ENCODE measurements around the gene UXS1.

UXS1 gene

GRCh38 chr2:106073678-106074406 is 120.3 kb downstream of the UXS1 start:
- no peak for DNase-seq (ENCODE audit: low read depth)
- no peak for TF ChIP-seq CTCF (IDR thresholded peaks at IDR 0.05; ENCODE audit: insufficient read depth, low read depth, low read length, missing control alignments)

GRCh38 chr2:106070181-106070580 is 123.9 kb downstream of the UXS1 start:
- no peak overlapping the region for H3K4me3 ChIP-seq (ENCODE audit: low read depth, low read length)
- no peak for TF ChIP-seq CTCF (IDR thresholded peaks at IDR 0.05; ENCODE audit: insufficient read depth, low read depth, low read length, missing control alignments)
- DNase-seq (ENCODE audit: low read depth) = no peak

More at GRCh38 chr2:106073678-106074406, 120.3 kb downstream of the UXS1 start:
- no peak overlapping the region for H3K4me3 ChIP-seq (ENCODE audit: low read depth, low read length)

GRCh38 chr2:106068451-106068850 is 125.7 kb downstream of the UXS1 start:
- no peak for DNase-seq (ENCODE audit: low read depth)
- H3K4me3 ChIP-seq (ENCODE audit: low read depth, low read length) = no peak overlapping the region
- TF ChIP-seq CTCF (IDR thresholded peaks at IDR 0.05; ENCODE audit: insufficient read depth, low read depth, low read length, missing control alignments) = no peak

GRCh38 chr2:106065983-106066820 is 127.9 kb downstream of the UXS1 start:
- DNase-seq (ENCODE audit: low read depth) = no peak
- no peak overlapping the region for H3K4me3 ChIP-seq (ENCODE audit: low read depth, low read length)

GRCh38 chr2:106065268-106065982 is 128.7 kb downstream of the UXS1 start:
- TF ChIP-seq CTCF (IDR thresholded peaks at IDR 0.05; ENCODE audit: insufficient read depth, low read depth, low read length, missing control alignments) = no peak
- DNase-seq (ENCODE audit: low read depth) = no peak
- no peak overlapping the region for H3K4me3 ChIP-seq (ENCODE audit: low read depth, low read length)

More at GRCh38 chr2:106065983-106066820, 127.9 kb downstream of the UXS1 start:
- TF ChIP-seq CTCF (IDR thresholded peaks at IDR 0.05; ENCODE audit: insufficient read depth, low read depth, low read length, missing control alignments) = no peak

GRCh38 chr2:106063181-106063580 is 130.9 kb downstream of the UXS1 start:
- no peak for DNase-seq (ENCODE audit: low read depth)
- TF ChIP-seq CTCF (IDR thresholded peaks at IDR 0.05; ENCODE audit: insufficient read depth, low read depth, low read length, missing control alignments) = no peak
- H3K4me3 ChIP-seq (ENCODE audit: low read depth, low read length) = no peak overlapping the region
